A549 treated with Hydrocortisone at 1 μM for 4 hours (cell line): Measurements from ENCODE around the gene DOK4. TPM values are rescaled to one million over a fixed set of nuclear protein-coding genes. Genes with fewer than 3 reads are reported as not detected.

Experiments used
- total RNA-seq: library from RNA; stranded (reverse); fragments of 200-300 nt; extraction: Qiagen RNA extraction; gene quantifications from 5 replicates; pipeline ENCODE4 v1.2.3, GENCODE V29; 2022

The DOK4 gene
- total RNA-seq: 28.2 to 41.6 TPM (median 35.7 TPM) in 5 replicates

GRCh38 chr16:57485916-57486857 lies at the start of gene DOK4:
Gene DOK4 (minus strand): TSS chr16:57486493. CDS start chr16:57479507, 6,986 bp downstream.

GRCh38 chr16:57462209-57462977 lies 23.9 kb downstream of the DOK4 start, which contains the start of gene POLR2C:
Gene POLR2C (plus strand): TSS chr16:57462679. CDS start chr16:57462725, 46 bp downstream.

GRCh38 chr16:57447186-57447962 lies 38.9 kb downstream of the DOK4 start, which contains the start of the genes CIAPIN1 and COQ9:
Gene CIAPIN1 (minus strand): TSS chr16:57447385. CDS start chr16:57440928, 6,457 bp downstream.
Gene COQ9 (plus strand): TSS chr16:57447479. CDS start chr16:57447506, 27 bp downstream.

Other genes starting within 250 kb of the DOK4 start
- gene ARL2BP, start 241.2 kb downstream of the DOK4 start, total RNA-seq: 76.0 to 86.4 TPM (median 80.8 TPM) in 5 replicates
- 0.97 to 1.7 TPM (median 1.6 TPM) in 5 replicates for gene PLLP, start 201.8 kb downstream of the DOK4 start, total RNA-seq
- 0.05 to 0.07 TPM in 2 of 5 replicates, not detected in the others for gene CCL22, start 127.7 kb downstream of the DOK4 start, total RNA-seq
- gene CX3CL1, start 114.0 kb downstream of the DOK4 start, total RNA-seq: 0.08 to 0.22 TPM (median 0.11 TPM) in 5 replicates
- gene CCL17, start 81.7 kb downstream of the DOK4 start, total RNA-seq: not detected in 5 replicates
- 73.4 to 99.4 TPM (median 77.7 TPM) in 5 replicates for gene CIAPIN1, start 39.1 kb downstream of the DOK4 start, total RNA-seq
- 43.7 to 49.3 TPM (median 48.8 TPM) in 5 replicates for gene COQ9, start 39.0 kb downstream of the DOK4 start, total RNA-seq
- 106 to 183 TPM (median 107 TPM) in 5 replicates for gene POLR2C, start 23.8 kb downstream of the DOK4 start, total RNA-seq
- gene CCDC102A, start 50.1 kb upstream of the DOK4 start, total RNA-seq: 6.8 to 10.1 TPM (median 7.3 TPM) in 5 replicates
- 0.06 to 0.09 TPM (median 0.08 TPM) in 4 of 5 replicates, not detected in the other for gene ADGRG5, start 56.1 kb upstream of the DOK4 start, total RNA-seq
- 143 to 209 TPM (median 198 TPM) in 5 replicates for gene ADGRG1, start 142.1 kb upstream of the DOK4 start, total RNA-seq
- 0.41 to 0.88 TPM (median 0.46 TPM) in 5 replicates for gene ADGRG3, start 181.8 kb upstream of the DOK4 start, total RNA-seq
- 0.06 to 0.23 TPM (median 0.10 TPM) in 4 of 5 replicates, not detected in the other for gene DRC7, start 208.3 kb upstream of the DOK4 start, total RNA-seq
- gene KATNB1, start 249.3 kb upstream of the DOK4 start, total RNA-seq: 16.4 to 19.8 TPM (median 18.7 TPM) in 5 replicates